Left cardiac atrium (tissue), 4 donors: ENCODE measurements around the gene PIP4P1. TPM values are rescaled to one million over a fixed set of nuclear protein-coding genes. Genes with fewer than 3 reads are reported as not detected.
"Not testable (repeated sequence)": the region's sequence is repeated elsewhere in the genome, so short reads cannot be mapped to it uniquely, and the experiment has no call there.

Source experiments
- ATAC-seq, 2 donors: fragments of 200-7000 bp; cut with Tn5 transposase; one replicate each; pipeline ENCODE4 v1.9.1; 2020; ENCODE audit warnings: mild to moderate bottlenecking in 2 of 2, moderate library complexity in 2 of 2
- DNase-seq: peaks from one replicate; pipeline ENCODE4 v3.0.0-alpha.2; 2020
- intact Hi-C, 2 donors: fragments of 100-400 bp; cut with DNase I; formaldehyde crosslinking; loops; one replicate each; pipeline versions ENCODE4 v1.14.1 to v1.15.1; 2022 to 2023
- long read RNA-seq: library from polyadenylated mRNA; unstranded; transcript quantifications from one replicate; pipeline ENCODE4 v2.0.0, GENCODE V29; 2021
- total RNA-seq, 2 donors: library from RNA; stranded (reverse); fragmentation: NEBNext Ultra II Directional; extraction: Animal tissue kit (Norgen Biotek cat#: 25700); gene quantifications; one replicate each; pipeline ENCODE4 v1.2.1, GENCODE V29; 2021
- donor health status: DM: no; HTN: yes; CAD: no.
- donor health status: DM: no; HTN: yes; CAD: no; lungs with severe emphysema.
- donor health status: DM: yes; HTN: yes; CAD: no.
- donor health status: Dilated cardiomyopathy.

Gene PIP4P1
- total RNA-seq, result 10 to 100 TPM; 19.5 to 23.2 TPM
- long read RNA-seq, partial matches to known transcripts, result 6 of 15 reads
- long read RNA-seq, other reads (novel, unspliced or antisense), result 1 of 15 reads

DNA sequence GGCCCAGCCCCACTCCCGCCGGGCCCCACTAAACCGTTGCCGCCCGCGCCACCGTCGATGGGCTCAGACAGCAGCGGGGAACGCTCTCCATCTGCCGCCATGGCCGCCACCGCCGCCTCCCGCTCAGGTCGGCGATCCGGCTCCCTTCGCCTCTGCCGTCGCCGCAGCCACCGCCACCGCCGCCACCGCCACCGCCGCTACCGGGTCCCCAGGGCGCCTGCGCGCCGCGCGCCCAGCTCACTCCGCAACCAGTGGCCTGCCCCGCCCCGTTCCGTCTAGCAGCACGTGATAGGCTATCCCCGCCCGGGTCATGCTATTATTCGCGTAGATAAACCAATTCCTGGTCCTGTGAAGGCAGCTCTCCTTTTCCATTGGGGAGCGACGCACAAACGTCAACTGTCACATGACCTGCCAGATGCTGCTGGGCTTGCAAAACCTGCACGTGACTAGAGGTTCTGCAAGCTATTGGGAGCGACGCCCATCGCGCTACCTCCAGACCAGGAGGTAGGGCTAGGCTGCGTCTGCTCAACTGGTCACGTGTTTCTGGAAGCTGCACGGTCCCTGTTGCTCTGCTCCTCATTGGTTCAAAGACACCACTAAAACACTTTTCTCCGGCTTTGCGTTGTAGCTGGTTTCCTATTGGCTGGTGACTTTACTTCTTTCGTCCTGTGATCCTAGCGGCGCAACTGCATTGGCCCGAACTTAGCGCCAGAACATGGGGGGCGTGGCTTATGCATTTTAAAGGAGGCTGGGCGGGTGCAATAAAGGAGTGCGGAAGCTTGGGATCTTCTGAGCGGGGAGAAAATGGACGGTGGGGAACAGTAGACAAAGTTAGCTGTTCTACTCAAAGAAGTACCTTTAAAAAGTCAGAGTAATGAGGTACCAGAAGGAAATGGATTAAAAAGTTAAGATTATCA lies at the start of gene PIP4P1:
PIP4P1 (minus strand) TSS at position 210 of the 917 bp plus-strand sequence; CDS start at position 101, 109 bp downstream.
- peak; percentile 99 for DNase-seq
- ATAC-seq, result peak; percentile 96 to 97
- intact Hi-C loops, result loop anchor here in 1 of 2 donors (10.0 kb wide), 1 partner anchor 117 kb away; the partner anchor contains the start of gene PARP2

DNA sequence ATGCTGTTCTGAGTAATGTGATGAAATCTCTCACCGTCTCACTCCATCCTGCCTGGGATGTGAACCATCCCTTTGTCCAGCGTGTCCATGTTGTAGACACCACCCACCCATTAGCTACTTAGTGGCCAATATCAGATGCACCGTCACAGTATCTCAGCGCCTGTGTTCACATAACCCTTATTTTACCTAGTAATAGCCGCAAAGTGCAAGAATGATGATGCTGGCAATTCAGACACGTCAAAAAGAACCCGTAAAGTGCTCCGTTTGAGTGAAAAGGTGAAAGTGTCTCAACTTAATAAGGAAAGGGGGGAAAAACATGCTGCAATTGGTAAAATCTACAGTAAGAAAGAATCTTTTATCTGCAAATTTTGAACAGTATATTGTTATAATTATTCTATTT lies 47.1 kb upstream of the PIP4P1 start:
- intact Hi-C loops, result no loop called here
- DNase-seq (no peak), ATAC-seq (no peak)

DNA sequence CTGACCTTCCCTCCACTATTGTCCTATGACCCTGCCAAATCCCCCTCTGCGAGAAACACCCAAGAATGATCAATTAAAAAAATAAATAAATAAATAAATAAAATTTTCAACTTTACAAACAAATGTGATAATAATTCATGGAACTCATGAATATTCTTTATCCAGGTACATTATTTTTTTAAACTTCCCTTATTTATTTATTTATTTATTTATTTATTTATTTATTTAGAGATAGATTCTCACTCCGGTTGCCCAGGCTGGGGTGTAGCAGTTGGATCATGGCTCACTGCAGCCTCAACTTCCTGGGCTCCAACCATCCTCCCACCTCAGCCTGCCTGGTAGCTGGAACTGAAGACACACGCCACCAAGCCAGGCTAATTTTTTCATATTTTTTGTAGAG lies 46.3 kb upstream of the PIP4P1 start:
- intact Hi-C loops, ATAC-seq, DNase-seq: not testable (repeated sequence)

- ATAC-seq, intact Hi-C loops: not testable (repeated sequence)
Measured at GRCh38 chr14:20506752-20507151, 45.5 kb upstream of the PIP4P1 start.

DNA sequence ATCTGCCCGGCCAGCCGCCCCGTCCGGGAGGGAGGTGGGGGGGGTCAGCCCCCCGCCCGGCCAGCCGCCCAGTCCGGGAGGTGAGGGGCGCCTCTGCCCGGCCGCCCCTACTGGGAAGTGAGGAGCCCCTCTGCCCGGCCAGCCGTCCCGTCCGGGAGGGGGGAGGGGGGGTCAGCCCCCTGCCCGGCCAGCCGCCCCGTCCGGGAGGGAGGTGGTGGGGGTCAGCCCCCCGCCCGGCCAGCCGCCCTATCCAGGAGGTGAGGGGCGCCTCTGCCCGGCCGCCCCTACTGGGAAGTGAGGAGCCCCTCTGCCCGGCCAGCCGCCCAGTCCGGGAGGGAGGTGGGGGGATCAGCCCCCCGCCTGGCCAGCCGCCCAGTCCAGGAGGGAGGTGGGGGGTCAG lies 45.0 kb upstream of the PIP4P1 start:
- intact Hi-C loops, DNase-seq, ATAC-seq: not testable (repeated sequence)

More at GRCh38 chr14:20506752-20507151, 45.5 kb upstream of the PIP4P1 start:
- DNase-seq, result not testable (repeated sequence)

- ATAC-seq (no peak), DNase-seq (no peak)
Measured at GRCh38 chr14:20503898-20504297, 42.7 kb upstream of the PIP4P1 start.

DNA sequence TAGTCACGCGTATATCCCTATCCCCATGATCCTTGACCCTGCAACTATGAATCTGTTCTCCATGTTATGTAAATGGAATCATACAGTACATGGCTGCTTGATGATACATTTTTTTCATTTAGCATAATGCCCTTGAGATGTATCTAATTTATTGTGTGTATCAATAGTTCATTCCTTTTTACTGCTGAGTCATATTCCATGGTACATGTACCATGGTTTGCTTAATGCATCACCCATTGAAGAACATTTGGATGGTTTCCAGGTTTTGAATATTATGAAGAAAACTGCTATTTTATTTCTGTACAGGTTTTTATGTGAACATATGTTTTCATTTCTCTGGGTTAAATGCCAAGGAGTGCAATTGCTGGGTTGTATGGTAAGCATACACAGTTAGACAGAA lies 40.1 kb upstream of the PIP4P1 start:
- intact Hi-C loops, result no loop called here
- ATAC-seq, result no peak
- no peak for DNase-seq

More at GRCh38 chr14:20503898-20504297, 42.7 kb upstream of the PIP4P1 start:
- intact Hi-C loops, result no loop called here

DNA sequence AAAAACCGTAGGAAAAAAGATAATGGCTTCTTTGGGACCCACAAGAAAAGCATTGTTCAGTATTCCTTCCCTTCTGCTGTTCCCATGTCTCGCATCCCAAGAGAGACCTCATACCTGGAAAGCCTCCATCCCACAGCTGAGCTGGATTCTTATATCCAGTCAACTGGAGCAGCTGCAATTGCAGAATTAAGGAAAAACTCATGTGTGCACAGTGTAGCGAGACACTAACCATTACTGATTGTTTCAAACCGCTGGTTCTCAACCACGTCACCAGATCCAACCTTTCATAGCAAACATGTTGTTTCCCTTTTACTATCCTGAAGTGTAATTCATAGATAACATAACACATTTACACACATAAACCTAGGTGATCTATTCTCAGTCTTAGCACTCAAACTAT lies 38.6 kb upstream of the PIP4P1 start:
- DNase-seq, result no peak
- ATAC-seq, result no peak
- intact Hi-C loops, result no loop called here

DNA sequence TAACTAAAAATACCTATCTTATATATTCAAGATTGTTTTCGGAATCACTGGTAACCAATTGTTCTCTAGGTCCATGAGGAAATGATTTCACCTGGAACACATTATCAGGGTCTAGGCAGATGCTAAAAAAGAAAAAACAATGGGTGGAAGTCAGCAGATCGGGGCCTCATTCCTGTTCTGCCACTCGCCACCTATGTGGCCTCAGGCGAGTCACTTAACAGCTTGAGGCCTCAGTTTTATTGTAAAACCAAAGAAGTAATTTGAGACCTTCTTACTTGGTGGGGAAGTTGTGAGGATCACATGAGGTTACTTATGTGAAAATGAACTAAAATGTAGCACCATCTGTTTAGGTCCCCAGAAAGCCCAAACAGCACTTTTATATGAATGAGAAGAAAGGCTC lies 37.9 kb upstream of the PIP4P1 start:
- ATAC-seq (peak in 1 of 2 donors; percentile 30), DNase-seq (no peak)
- intact Hi-C loops, result no loop called here

DNA sequence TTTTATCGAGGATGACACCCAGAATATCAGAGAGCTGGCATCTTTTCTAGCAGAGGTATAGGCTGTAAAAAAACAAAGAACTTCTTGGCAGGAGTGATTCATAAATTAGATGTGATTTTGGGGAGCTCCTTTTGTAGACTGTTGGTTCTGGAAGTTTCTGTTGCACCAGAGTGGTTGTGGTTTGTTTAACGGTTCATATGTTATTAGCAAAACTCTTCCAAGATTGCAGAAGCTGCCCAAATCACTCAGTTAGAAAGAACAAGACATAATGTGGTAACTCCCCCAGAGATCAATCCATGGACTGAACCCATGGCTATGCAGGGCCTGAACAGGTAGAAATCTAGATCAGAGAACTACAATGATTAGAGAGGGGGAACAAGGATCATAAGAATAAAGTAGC lies 37.4 kb upstream of the PIP4P1 start:
- ATAC-seq, result no peak
- DNase-seq, result no peak
- intact Hi-C loops, result no loop called here

- intact Hi-C loops, result no loop called here
- no peak for DNase-seq
- ATAC-seq, result no peak
Measured at GRCh38 chr14:20494935-20495766, 33.9 kb upstream of the PIP4P1 start.

GRCh38 chr14:20493634-20494033 lies 32.4 kb upstream of the PIP4P1 start:
- ATAC-seq, result peak in 1 of 2 donors; percentile 76
- intact Hi-C loops, result no loop called here
- no peak for DNase-seq

DNA sequence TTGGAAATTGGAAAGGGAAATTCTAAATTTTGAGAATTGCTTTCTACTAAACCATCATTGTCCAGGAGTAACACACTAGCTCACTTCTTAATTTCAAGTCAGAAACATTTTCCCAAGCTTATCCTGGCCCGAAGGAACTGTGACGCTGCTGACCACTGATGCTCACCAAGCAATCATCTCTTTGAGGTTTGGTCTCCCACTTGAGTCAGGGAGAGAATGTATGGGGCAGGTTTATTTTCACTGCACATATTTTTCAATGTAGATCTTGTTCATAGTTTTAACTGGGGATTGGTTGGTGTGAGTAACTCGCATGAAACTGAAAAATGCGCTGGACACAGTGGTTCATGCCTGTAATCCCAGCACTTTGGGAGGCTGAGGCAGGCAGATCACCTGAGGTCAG lies 31.3 kb upstream of the PIP4P1 start:
- DNase-seq (no peak), ATAC-seq (no peak)
- intact Hi-C loops, result no loop called here

GRCh38 chr14:20490563-20490962 lies 29.3 kb upstream of the PIP4P1 start:
- no peak for DNase-seq
- intact Hi-C loops, result no loop called here
- no peak for ATAC-seq

- DNase-seq (no peak), ATAC-seq (peak in 1 of 2 donors; percentile 57)
- intact Hi-C loops, result no loop called here
Measured at GRCh38 chr14:20489093-20489994, 28.1 kb upstream of the PIP4P1 start.

GRCh38 chr14:20487396-20487725 lies 26.1 kb upstream of the PIP4P1 start:
- ATAC-seq, result no peak

DNA sequence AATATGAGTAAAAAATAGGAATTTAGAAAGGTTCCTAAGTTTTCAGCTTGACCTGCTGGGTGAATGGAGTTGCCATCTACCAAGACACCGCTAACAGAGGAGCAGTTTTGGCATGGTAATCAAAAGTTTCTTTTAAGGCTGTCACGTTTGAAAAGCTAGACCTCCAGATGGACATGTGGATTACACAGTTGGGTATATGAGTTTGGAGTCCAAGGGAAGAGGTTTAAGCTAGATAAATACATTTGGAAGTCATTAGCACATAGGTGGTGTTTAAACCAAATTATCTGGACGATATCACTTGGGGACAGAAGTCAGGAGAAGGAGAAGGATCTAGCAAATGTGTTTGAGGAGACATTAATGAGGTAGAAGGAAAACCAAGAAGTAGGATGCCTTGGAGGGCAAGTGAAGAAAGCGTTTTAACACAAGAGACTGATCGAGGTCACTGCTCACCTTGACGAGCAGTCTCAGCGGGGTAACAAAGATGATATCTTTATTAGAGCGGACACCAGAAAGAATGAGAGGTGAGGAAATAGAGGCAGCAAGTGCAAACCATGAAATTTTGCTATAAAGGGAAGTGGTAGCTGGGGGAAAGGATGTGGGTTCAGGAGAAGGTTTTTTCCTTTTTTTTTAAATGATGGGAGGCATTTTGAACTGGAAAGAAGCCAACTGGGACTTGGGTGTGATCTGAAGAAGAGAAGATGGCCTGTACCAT lies 25.6 kb upstream of the PIP4P1 start:
- ATAC-seq (no peak), DNase-seq (no peak)
- intact Hi-C loops, result no loop called here

More at GRCh38 chr14:20487396-20487725, 26.1 kb upstream of the PIP4P1 start:
- intact Hi-C loops, result no loop called here
- DNase-seq, result no peak

- intact Hi-C loops, result no loop called here
- ATAC-seq, result no peak
- no peak for DNase-seq
Measured at GRCh38 chr14:20485900-20486299, 24.7 kb upstream of the PIP4P1 start.
